ENCODE data around the gene IGFBP4. TPM values are rescaled to one million over a fixed set of nuclear protein-coding genes. Genes with fewer than 3 reads are reported as not detected.

The IGFBP4 gene
- total RNA-seq, 2 donors from 2014 or later = 8.4 to 85.1 TPM

DNA sequence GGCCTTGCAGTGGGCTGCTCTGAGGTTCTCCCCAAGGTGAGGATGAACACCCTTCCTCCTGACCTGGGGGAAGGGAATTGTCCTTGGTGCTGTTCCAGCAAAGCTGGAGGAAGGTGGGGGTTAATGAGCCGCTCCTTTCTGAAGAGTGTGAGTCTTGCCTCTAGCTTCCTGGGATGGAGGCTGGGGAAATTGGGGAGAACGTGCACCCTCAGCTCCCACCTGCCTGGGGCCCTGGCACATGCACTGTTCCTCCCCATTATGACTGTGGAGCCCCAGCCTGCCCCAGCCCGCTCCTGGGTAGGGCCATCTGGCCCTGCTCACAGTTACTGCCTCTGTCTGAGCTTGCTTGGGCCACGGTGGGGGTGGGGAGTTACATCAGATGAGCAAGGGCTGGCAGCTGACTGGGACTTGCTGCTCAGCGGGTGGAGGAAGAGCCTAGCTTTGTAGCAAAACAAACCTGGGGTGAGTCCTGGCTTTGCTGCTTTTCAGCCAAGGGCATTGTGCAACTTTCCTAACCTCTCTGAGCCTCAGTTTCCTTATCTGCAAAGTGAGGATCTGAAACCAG lies 47.1 kb downstream of the IGFBP4 start:
- no peaks in the 10 kb centered on the region for H3K36me3 Mint-ChIP-seq
- peak overlapping the region; percentile 7 to 17 for H3K27ac Mint-ChIP-seq
- no peaks in the 10 kb centered on the region for H3K9me3 Mint-ChIP-seq
- ATAC-seq = no peak
- DNase-seq (ENCODE audit: low spot score in 2 of 2) = no peak

DNA sequence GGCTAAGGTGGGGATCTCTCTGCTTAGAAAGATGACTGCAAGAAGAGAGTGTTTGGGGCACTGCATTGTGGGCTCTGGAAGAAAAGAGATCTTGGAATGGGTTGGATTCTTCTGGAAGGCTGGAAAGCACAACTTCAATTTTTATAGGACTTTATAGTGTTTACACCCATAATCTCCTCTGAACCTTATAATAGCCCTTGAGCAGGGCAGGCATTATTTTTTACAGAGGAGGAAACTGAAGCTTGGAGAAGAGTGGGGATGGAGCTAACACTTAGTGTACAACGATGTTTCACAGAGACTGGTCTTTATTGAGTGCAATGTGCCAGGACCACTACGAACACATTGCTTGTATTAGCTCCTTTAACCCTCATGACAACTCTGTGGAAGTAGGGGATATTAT lies 47.7 kb downstream of the IGFBP4 start:
- Mint-ChIP-seq H3K9me3 (no peaks in the 10 kb centered on the region), H3K36me3 (no peaks in the 10 kb centered on the region), H3K27ac (no peak overlapping the region)
- no peak for ATAC-seq
- no peak for DNase-seq (ENCODE audit: low spot score in 2 of 2)

DNA sequence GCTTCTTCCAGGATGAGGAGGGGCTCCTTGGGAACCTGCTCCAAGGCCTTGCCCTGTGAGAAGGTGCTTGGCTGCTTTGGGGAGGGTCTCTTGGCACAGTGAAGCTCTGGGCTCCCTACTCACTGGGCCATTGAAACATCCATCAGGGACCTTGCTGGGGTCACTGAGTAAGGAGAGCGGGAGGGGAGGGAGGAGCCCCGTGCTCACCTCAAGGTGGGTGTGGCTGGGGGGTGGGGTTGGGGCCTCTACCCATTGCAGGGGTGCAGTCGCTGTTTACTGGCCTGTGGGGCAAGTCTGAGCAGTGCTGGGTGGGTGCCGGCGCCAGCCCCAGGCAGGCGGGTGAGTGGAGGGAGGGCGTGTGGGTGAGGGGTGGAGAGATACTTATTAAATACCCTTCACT lies 48.2 kb downstream of the IGFBP4 start:
- Mint-ChIP-seq H3K27ac (no peak overlapping the region), H3K9me3 (no peaks in the 10 kb centered on the region), H3K36me3 (no peaks in the 10 kb centered on the region)
- DNase-seq (ENCODE audit: low spot score in 2 of 2) (no peak), ATAC-seq (no peak)

DNA sequence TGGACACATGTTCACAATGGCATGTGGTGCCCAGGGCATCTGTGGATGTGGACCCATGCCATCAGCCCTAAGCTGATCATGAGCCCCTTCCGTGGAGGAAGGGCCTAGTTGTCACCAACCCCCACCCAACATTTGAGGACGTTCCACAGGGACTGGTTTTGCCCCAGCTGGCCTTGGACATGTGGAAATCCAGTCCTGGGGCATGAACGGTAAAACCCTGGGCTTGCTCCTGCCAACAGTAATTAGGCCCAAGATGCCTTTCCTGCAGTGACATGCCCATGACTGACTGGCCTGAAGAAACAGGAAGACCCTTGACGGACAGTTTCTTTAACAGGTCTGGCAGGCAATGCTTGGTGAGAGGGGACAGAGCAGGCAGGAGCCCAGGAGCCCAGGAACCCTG lies 50.4 kb downstream of the IGFBP4 start:
- DNase-seq (ENCODE audit: low spot score in 2 of 2) (no peak), ATAC-seq (no peak)
- no peaks in the 10 kb centered on the region for H3K9me3 Mint-ChIP-seq
- H3K27ac Mint-ChIP-seq = no peak overlapping the region
- H3K36me3 Mint-ChIP-seq = no peaks in the 10 kb centered on the region

DNA sequence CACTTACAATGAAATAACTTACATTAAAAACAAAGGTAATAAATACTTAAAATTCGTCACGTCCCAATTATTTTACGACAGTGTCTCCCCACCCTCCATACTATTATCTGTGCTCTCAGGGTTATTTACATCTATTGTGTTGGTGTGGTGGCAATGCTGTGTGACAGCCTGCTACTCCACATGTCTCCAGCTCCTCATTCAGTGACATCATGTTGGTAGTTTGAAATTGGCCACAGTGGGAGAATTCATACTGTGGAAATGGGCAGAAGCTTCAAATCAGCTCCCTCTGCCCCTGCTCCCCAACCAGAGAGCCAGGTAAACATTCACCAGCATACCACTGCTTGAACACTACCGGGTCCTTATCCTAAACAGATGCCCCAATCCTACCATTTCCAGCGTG lies 51.9 kb downstream of the IGFBP4 start:
- H3K27ac Mint-ChIP-seq = peak overlapping the region in 1 of 2 donors; percentile 45
- no peaks in the 10 kb centered on the region for H3K36me3 Mint-ChIP-seq
- DNase-seq (ENCODE audit: low spot score in 2 of 2) (no peak), ATAC-seq (no peak)
- no peaks in the 10 kb centered on the region for H3K9me3 Mint-ChIP-seq

DNA sequence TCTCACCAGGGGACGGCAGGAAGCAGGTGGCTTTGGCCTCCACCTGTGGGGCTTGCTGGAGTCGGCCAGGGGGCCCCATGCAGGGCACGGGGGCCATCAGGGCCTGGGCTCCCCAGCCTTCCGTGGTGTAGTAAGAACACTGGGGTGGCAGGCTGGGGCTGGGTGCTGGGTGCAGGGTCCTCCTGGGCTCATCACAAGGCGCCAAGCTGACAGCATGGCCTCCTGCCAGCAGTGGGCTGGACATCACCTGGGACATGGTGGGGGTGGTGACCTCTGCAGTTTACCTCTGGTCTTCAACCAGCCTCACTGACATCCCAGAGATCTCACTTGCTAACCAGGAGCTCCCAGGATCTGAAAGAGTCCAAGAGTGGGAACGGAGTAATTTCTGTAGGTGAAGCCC lies 52.9 kb downstream of the IGFBP4 start:
- ATAC-seq = no peak
- no peaks in the 10 kb centered on the region for H3K9me3 Mint-ChIP-seq
- H3K36me3 Mint-ChIP-seq = no peaks in the 10 kb centered on the region
- H3K27ac Mint-ChIP-seq = no peak overlapping the region
- DNase-seq (ENCODE audit: low spot score in 2 of 2) = no peak

DNA sequence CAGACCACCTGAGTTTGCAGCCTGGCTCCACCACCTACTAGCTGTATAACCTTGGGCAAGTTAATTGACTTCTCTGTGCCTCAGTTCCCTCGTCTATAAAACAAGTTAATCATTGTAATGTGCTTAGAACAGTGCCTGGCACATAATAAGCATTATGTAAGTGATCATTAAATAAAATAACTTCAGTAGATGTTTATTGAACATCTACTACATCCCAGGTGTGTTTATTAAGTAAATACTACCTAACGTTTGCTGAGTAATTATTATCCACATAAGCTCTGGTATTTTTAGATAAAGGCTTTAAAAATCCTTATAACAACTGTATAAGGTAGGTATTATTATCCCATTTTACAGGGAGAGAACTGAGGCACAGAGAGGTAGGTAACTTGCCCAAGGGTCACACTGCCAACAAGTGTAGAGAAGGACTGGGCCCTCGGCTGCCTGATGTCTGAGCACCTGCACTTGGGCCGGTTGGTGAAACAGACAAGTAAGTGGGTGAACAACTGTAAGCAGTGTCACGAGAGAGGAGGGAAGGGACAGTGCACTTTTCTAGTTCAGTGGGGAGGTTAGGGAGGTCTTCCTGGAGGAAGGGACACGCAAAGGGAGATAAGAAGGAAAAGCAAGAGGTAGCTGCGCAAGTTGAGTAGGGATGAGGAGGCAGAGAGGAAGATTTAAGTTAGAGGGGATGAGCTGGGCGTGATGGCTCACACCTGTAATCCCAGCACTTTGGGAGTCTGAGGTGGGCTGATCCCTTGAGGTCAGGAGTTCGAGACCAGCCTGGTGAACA lies 53.6 kb downstream of the IGFBP4 start:
- DNase-seq (ENCODE audit: low spot score in 2 of 2) = no peak
- ATAC-seq = no peak
- Mint-ChIP-seq H3K36me3 (no peaks in the 10 kb centered on the region), H3K27ac (no peak overlapping the region), H3K9me3 (no peaks in the 10 kb centered on the region)

DNA sequence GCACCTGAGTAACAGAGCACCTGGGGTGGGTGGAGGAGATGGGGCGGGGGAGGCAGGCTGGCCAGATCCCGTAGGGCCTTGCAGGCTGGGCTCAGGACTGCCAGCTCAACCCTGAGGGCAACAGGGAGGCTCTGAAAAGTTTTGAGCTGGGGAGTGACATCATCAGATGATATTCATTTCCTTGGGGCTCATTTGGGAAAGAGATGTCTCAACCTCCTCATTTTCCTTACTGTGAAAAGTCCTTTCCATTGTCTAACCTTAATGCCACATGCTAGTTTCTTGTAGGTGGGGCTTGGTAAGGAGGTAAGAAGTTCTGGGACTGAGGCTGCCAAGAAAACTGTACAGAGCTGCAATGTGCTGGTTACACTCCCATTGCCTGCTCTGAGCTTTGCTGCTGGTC lies 54.4 kb downstream of the IGFBP4 start:
- H3K36me3 Mint-ChIP-seq = no peaks in the 10 kb centered on the region

DNA sequence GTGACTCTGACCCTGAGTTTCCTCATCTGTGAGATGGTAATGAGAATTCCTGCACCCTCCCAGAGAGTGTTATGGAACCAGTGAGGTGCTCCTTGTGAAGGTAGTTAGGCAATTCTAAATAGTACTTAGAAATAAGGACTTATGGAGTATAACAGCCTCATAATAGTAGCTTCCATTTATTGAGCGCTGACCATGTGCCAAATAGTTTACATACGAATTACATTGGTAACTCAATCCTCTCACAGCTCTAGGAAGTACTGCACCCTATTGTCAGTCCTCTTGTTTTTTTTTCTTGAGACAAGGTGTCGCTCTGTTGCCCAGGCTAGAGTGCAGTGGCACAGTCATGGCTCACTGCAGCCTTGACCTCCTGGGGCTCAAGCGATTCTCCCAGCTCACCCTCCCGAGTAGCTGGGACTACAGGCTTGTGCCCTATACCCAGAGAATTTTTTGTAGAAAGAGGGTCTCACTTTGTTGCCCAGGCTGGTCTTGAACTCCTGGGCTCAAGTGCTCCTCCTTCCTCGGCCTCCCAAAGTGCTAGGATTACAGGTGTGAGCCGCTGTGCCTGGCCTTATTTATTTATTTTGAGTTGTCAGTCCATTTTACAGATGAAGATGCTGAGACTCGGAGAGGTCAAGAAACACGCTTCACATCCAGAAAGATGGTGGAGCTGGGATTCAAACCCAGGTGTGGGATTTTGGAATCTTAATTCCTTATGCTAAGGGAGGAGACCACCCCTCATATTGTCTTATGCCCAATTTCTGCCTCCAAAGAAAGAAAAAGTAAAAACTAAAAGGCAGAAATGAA lies 55.2 kb downstream of the IGFBP4 start:
- no peaks in the 10 kb centered on the region for H3K9me3 Mint-ChIP-seq
- DNase-seq (ENCODE audit: low spot score in 2 of 2) (no peak), ATAC-seq (no peak)
- H3K36me3 Mint-ChIP-seq = no peaks in the 10 kb centered on the region
- H3K27ac Mint-ChIP-seq = no peak overlapping the region

More for the DNA sequence above, 54.4 kb downstream of the IGFBP4 start:
- DNase-seq (ENCODE audit: low spot score in 2 of 2) (no peak), ATAC-seq (no peak)
- no peaks in the 10 kb centered on the region for H3K9me3 Mint-ChIP-seq
- H3K27ac Mint-ChIP-seq = no peak overlapping the region

DNA sequence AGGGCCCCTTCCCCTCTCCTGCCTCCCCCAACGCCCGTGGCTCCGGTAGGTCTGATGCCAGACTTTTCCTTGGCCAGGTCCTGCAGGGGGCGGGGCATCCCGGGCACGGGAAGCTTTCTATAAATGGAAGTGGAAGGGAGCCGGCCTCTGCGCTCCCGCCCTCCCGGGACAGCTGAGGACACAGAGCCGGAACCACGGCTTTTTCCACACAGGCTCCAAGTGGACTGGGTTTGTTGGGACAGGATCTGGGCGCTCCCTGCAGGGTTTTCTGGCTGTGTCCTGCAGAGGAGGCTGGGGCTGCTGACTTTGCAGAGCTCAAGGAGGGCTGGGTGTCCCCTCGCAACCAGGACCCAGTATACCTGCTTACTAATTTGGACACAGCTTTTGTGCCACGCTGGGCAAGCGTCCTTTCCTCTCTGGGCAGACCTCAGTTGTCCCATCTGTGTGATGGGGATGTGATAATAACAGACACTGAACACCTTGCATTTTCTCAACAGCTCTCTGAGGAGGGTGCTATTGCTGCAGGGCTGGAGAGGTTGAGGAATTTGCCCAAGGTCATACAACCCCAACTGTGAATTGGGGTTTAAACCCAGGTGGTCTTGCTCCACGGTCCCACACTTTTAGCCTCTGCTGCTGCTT lies 56.4 kb downstream of the IGFBP4 start:
- DNase-seq (ENCODE audit: low spot score in 2 of 2) (no peak), ATAC-seq (no peak)
- H3K27ac Mint-ChIP-seq = peak overlapping the region in 1 of 2 donors; percentile 24
- no peaks in the 10 kb centered on the region for H3K9me3 Mint-ChIP-seq
- H3K36me3 Mint-ChIP-seq = no peaks in the 10 kb centered on the region

DNA sequence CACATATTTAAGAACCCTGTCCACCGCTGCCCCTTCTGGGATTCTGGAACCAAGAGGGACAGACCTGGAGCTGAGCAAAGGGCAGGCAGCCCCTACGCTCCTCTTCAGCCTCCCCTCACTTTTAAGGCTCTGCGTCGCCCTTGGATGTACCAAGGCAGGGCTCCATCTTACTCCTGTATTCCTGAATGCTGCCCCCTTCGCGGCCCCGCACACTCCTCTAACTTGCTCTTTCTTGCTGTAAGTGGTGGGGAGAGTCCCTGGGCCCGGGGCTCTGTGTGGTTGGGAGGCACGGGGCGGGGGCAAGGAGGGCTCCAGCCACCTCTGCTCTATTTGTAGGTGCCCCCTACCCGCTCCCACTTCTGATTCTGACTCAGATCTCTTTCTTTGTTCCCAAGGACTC lies 56.9 kb downstream of the IGFBP4 start:
- no peak for ATAC-seq
- no peak for DNase-seq (ENCODE audit: low spot score in 2 of 2)
- Mint-ChIP-seq H3K9me3 (no peaks in the 10 kb centered on the region), H3K36me3 (no peaks in the 10 kb centered on the region), H3K27ac (peak overlapping the region in 1 of 2 donors; percentile 23)

DNA sequence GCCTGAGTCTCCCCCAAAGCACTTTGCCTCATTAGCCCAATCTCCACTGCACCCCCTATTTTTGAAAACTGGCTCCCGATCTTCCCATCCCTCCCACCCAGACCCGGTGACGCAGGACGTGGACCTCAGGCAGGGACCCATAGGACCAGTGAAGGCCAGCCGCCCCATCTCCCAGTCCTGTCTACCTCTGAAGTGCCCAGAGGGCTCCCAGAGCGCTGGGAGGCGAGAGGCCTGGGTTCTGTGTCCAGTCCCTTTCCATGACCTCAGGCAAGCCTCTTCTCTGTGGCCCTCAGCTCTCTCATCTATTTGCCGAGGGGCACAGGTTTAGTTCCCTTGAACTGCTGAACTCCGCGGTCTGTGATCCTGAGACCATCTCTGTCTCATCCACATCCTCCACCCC lies 57.5 kb downstream of the IGFBP4 start:
- DNase-seq (ENCODE audit: low spot score in 2 of 2) = no peak
- no peaks in the 10 kb centered on the region for H3K36me3 Mint-ChIP-seq

DNA sequence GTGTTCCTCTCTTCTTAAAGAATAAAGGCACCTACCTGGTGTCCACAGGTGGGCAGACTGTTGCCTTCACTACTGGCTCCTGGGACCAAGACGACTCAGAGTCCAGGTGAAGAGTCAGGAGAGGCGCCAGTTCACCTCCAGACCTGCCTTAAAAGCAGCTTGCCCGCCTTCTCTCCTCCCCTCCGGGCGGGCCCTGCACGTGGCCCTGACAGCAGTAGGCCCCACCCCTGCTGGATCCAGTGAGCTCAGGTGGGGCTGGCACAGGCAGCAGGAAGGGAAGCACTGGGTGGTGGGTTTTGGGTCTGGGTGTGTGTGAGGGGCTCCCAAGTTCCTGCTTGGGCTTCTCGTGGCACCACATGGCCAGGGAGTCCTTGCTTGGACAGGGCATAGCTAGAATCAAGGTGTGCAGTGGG lies 58.3 kb downstream of the IGFBP4 start, which contains the start of gene TNS4:
TSS of gene TNS4 (minus strand) at position 125 of the 413 bp plus-strand sequence. CDS start 5,198 bp downstream, outside the sequence.
- ATAC-seq = no peak
- H3K9me3 Mint-ChIP-seq = no peaks in the 10 kb centered on the region
- no peak for DNase-seq (ENCODE audit: low spot score in 2 of 2)
- no peaks in the 10 kb centered on the region for H3K36me3 Mint-ChIP-seq
- peak within 1 kb of the TSS in 1 of 2 donors; percentile 44 for H3K27ac Mint-ChIP-seq

More for the DNA sequence above, 57.5 kb downstream of the IGFBP4 start:
- Mint-ChIP-seq H3K27ac (peak overlapping the region in 1 of 2 donors; percentile 23), H3K9me3 (no peaks in the 10 kb centered on the region)
- ATAC-seq = no peak

DNA sequence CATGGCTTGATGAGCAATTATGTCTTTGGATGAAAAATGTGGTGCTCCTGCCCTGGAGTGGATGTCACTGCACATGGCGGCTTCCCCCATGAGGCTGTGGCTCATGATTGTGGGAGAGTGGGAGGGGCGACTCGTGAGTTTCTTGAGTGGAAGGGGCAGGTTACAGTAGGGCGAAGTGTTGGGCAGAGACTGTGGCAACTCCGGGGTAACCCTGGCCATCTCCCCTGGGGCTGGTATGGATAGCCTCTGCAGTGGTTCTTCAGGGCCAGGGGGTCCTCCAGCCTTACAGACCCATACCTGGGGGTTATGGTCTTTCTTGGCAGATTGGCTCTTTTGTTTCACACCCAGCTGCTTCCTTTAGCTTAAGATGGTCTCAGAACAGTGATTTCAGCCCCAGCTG lies 59.5 kb downstream of the IGFBP4 start:
- no peak for DNase-seq (ENCODE audit: low spot score in 2 of 2)
- Mint-ChIP-seq H3K27ac (no peak overlapping the region), H3K9me3 (no peaks in the 10 kb centered on the region), H3K36me3 (no peaks in the 10 kb centered on the region)
- ATAC-seq = no peak

DNA sequence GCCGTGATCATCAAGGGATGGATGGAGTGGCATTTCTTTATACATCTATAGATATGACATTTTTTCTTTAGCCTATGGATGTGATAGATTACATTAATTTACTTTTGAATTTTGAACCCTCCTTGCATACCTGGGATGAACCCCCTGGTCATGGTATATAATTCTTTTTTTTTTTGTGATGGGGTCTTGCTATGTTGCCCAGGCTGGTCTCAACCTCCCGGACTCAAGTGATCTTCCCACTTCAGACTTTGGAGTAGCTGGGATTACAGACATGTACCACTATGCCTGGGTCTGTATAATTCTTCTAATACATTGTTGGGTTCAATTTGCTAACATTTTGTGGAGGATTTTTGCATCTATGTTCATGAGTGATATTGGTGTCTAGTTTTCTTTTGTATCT lies 59.9 kb downstream of the IGFBP4 start:
- ATAC-seq (no peak), DNase-seq (ENCODE audit: low spot score in 2 of 2) (no peak)
- H3K27ac Mint-ChIP-seq = no peak overlapping the region
- no peaks in the 10 kb centered on the region for H3K9me3 Mint-ChIP-seq
- no peaks in the 10 kb centered on the region for H3K36me3 Mint-ChIP-seq

DNA sequence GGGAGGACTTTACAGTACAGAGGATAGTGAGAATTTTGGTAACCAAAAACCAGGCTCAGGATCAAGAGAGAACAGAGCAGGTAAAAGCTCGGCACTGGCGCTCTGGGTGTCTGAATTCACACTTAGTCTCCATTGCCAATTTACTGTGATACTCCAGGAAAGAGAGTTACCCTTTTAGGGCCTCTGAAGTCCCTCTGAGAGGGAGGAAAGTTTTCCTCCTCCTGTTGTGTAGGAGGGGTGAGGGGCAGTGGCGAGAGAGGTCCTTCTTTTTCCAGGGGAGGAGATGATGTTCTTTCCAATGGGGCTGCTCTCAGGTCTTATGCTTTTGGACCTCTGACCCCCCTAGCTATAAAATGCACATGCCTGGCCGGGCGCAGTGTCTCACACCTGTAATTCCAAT lies 63.5 kb downstream of the IGFBP4 start:
- DNase-seq (ENCODE audit: low spot score in 2 of 2) (no peak), ATAC-seq (no peak)
- Mint-ChIP-seq H3K36me3 (no peaks in the 10 kb centered on the region), H3K9me3 (no peaks in the 10 kb centered on the region), H3K27ac (no peak overlapping the region)

All from activated naive CD4-positive, alpha-beta T cell treated with anti-CD3 and anti-CD28 coated beads, Interleukin-2, amount 50 U/mL, for 72 hours (primary cell).